Immature natural killer cell (primary cell): Measurements from ENCODE around the gene ABCA4. TPM values are rescaled to one million over a fixed set of nuclear protein-coding genes. Genes with fewer than 3 reads are reported as not detected.
A peak's percentile ranks its signal among the peaks of the same experiment; 100 is the strongest.
"Not testable (repeated sequence)": the region's sequence is repeated elsewhere in the genome, so short reads cannot be mapped to it uniquely, and the experiment has no call there.

ENCODE experiments used
- DNase-seq, 3 donors: peaks; one replicate each; pipeline ENCODE4 v3.0.0; 2022; ENCODE audit warnings: mixed read lengths in 1 of 3
- H3K27ac Mint-ChIP-seq, 6 donors: one replicate each; pipeline ENCODE4 v1.8.0; 2020; ENCODE audit warnings: mixed read lengths in 6 of 6, mild to moderate bottlenecking in 5 of 6, inconsistent platforms in 4 of 6, moderate library complexity in 3 of 6
- H3K27me3 Mint-ChIP-seq, 3 donors: one replicate each; pipeline ENCODE4 v1.8.0; 2020 to 2021; ENCODE audit warnings: low read depth in 3 of 3, mild to moderate bottlenecking in 3 of 3, mixed read lengths in 3 of 3, moderate library complexity in 3 of 3, inconsistent platforms in 1 of 3
- H3K36me3 Mint-ChIP-seq, 3 donors: one replicate each; pipeline ENCODE4 v1.8.0; 2020; ENCODE audit warnings: mixed read lengths in 3 of 3, inconsistent platforms in 2 of 3, mild to moderate bottlenecking in 2 of 3
- H3K4me1 Mint-ChIP-seq, 2 donors: one replicate each; pipeline ENCODE4 v1.8.0; 2020; ENCODE audit warnings: inconsistent platforms in 2 of 2, mild to moderate bottlenecking in 2 of 2, mixed read lengths in 2 of 2, moderate library complexity in 1 of 2
- H3K4me3 Mint-ChIP-seq, 5 donors: one replicate each; pipeline ENCODE4 v1.8.0; 2020; ENCODE audit warnings: mild to moderate bottlenecking in 5 of 5, mixed read lengths in 5 of 5, inconsistent platforms in 3 of 5, moderate library complexity in 3 of 5
- H3K9me3 Mint-ChIP-seq, 6 donors: one replicate each; pipeline ENCODE4 v1.8.0; 2020; ENCODE audit warnings: mild to moderate bottlenecking in 6 of 6, mixed read lengths in 6 of 6, inconsistent platforms in 4 of 6, moderate library complexity in 3 of 6
- polyA plus RNA-seq, 3 donors: library from polyadenylated mRNA; unstranded; fragments of 300-500 nt; fragmentation: Illumina TruSeq; gene quantifications; one replicate each; pipeline ENCODE4 v1.2.3, GENCODE V29; 2021

ABCA4 gene
- polyA plus RNA-seq, 3 donors from 2014 or later = 0.08 TPM; not detected in 2

GRCh38 chr1:93992954-93993353 lies 128.0 kb downstream of the ABCA4 start:
- Mint-ChIP-seq H3K27ac (peak overlapping the region in 3 of 6 donors; percentile 6 to 24 (median 6)), H3K4me3 (no peak overlapping the region)

GRCh38 chr1:93992190-93992589 lies 128.8 kb downstream of the ABCA4 start:
- Mint-ChIP-seq H3K36me3 (peaks cover 0 to 5% (median 0%) of the 10 kb centered on the region in 3 donors), H3K4me3 (no peak overlapping the region), H3K27ac (peak overlapping the region in 3 of 6 donors; percentile 24 to 51 (median 43)), H3K4me1 (peaks cover 49 to 67% of the 10 kb centered on the region in 2 donors), H3K27me3 (peaks cover 1 to 3% (median 2%) of the 10 kb centered on the region in 3 donors), H3K9me3 (no peaks in the 10 kb centered on the region)
- no peak for DNase-seq

More at GRCh38 chr1:93992954-93993353, 128.0 kb downstream of the ABCA4 start:
- DNase-seq = no peak
- H3K36me3 Mint-ChIP-seq = no peaks in the 10 kb centered on the region
- H3K27me3 Mint-ChIP-seq = peaks cover 1 to 3% (median 2%) of the 10 kb centered on the region in 3 donors
- H3K9me3 Mint-ChIP-seq = no peaks in the 10 kb centered on the region
- H3K4me1 Mint-ChIP-seq = peaks cover 49 to 59% of the 10 kb centered on the region in 2 donors

- H3K4me3 Mint-ChIP-seq = peak overlapping the region; percentile 7 to 50 (median 26)
- no peak for DNase-seq
- H3K4me1 Mint-ChIP-seq = peaks cover 49 to 68% of the 10 kb centered on the region in 2 donors
- no peaks in the 10 kb centered on the region for H3K9me3 Mint-ChIP-seq
- H3K36me3 Mint-ChIP-seq = peaks cover 0 to 5% (median 0%) of the 10 kb centered on the region in 3 donors
- peaks cover 0 to 3% (median 1%) of the 10 kb centered on the region in 3 donors for H3K27me3 Mint-ChIP-seq
- H3K27ac Mint-ChIP-seq = peak overlapping the region; percentile 77 to 92 (median 80)
Observed at GRCh38 chr1:93991271-93991670, 129.7 kb downstream of the ABCA4 start.

- not testable (repeated sequence) for H3K27me3 Mint-ChIP-seq, H3K36me3 Mint-ChIP-seq, H3K9me3 Mint-ChIP-seq
- DNase-seq = peak; percentile 26 to 37 (median 30)
- peak overlapping the region; percentile 77 to 92 (median 84) for H3K27ac Mint-ChIP-seq
- peaks cover 44 to 60% of the 10 kb centered on the region in 2 donors for H3K4me1 Mint-ChIP-seq
- H3K4me3 Mint-ChIP-seq = peak overlapping the region; percentile 34 to 74 (median 41)
Observed at GRCh38 chr1:93990477-93990876, 130.5 kb downstream of the ABCA4 start.

GRCh38 chr1:93990010-93990409 lies 130.9 kb downstream of the ABCA4 start:
- peak overlapping the region in 5 of 6 donors; percentile 77 to 92 (median 87) for H3K27ac Mint-ChIP-seq

GRCh38 chr1:93989601-93990000 lies 131.3 kb downstream of the ABCA4 start:
- Mint-ChIP-seq H3K27me3 (peaks cover 0 to 3% (median 1%) of the 10 kb centered on the region in 3 donors), H3K9me3 (no peaks in the 10 kb centered on the region), H3K4me3 (peak overlapping the region; percentile 36 to 74 (median 48)), H3K27ac (peak overlapping the region in 4 of 6 donors; percentile 77 to 92 (median 87)), H3K4me1 (peaks cover 43 to 51% of the 10 kb centered on the region in 2 donors), H3K36me3 (peaks cover 0 to 5% (median 0%) of the 10 kb centered on the region in 3 donors)
- no peak for DNase-seq

More at GRCh38 chr1:93990010-93990409, 130.9 kb downstream of the ABCA4 start:
- H3K27me3 Mint-ChIP-seq = peaks cover 0 to 3% (median 1%) of the 10 kb centered on the region in 3 donors
- DNase-seq = peak in 1 of 3 donors; percentile 5
- H3K4me1 Mint-ChIP-seq = peaks cover 43 to 55% of the 10 kb centered on the region in 2 donors
- peak overlapping the region; percentile 34 to 74 (median 41) for H3K4me3 Mint-ChIP-seq
- H3K9me3 Mint-ChIP-seq = no peaks in the 10 kb centered on the region
- peaks cover 0 to 5% (median 0%) of the 10 kb centered on the region in 3 donors for H3K36me3 Mint-ChIP-seq

- peaks cover 43 to 51% of the 10 kb centered on the region in 2 donors for H3K4me1 Mint-ChIP-seq
- H3K27me3 Mint-ChIP-seq = peaks cover 0 to 3% (median 3%) of the 10 kb centered on the region in 3 donors
- DNase-seq = no peak
Observed at GRCh38 chr1:93988634-93989350, 132.2 kb downstream of the ABCA4 start.

GRCh38 chr1:93981274-93981667 lies 139.7 kb downstream of the ABCA4 start:
- H3K36me3 Mint-ChIP-seq = peaks cover 0 to 4% (median 0%) of the 10 kb centered on the region in 3 donors
- peaks cover 0 to 6% (median 1%) of the 10 kb centered on the region in 3 donors for H3K27me3 Mint-ChIP-seq
- no peaks in the 10 kb centered on the region for H3K4me1 Mint-ChIP-seq

More at GRCh38 chr1:93988634-93989350, 132.2 kb downstream of the ABCA4 start:
- H3K4me3 Mint-ChIP-seq = peak overlapping the region in 1 of 5 donors; percentile 48
- H3K9me3 Mint-ChIP-seq = no peaks in the 10 kb centered on the region
- peak overlapping the region in 3 of 6 donors; percentile 17 to 87 (median 65) for H3K27ac Mint-ChIP-seq
- H3K36me3 Mint-ChIP-seq = peaks cover 0 to 5% (median 0%) of the 10 kb centered on the region in 3 donors

GRCh38 chr1:93980320-93981273 lies 140.4 kb downstream of the ABCA4 start:
- DNase-seq = no peak
- H3K4me1 Mint-ChIP-seq = no peaks in the 10 kb centered on the region
- H3K4me3 Mint-ChIP-seq = no peak overlapping the region
- H3K9me3 Mint-ChIP-seq = no peaks in the 10 kb centered on the region
- H3K36me3 Mint-ChIP-seq = peaks cover 0 to 4% (median 0%) of the 10 kb centered on the region in 3 donors
- no peak overlapping the region for H3K27ac Mint-ChIP-seq
- H3K27me3 Mint-ChIP-seq = peaks cover 0 to 6% (median 1%) of the 10 kb centered on the region in 3 donors

More at GRCh38 chr1:93981274-93981667, 139.7 kb downstream of the ABCA4 start:
- no peak for DNase-seq
- Mint-ChIP-seq H3K4me3 (no peak overlapping the region), H3K9me3 (no peaks in the 10 kb centered on the region), H3K27ac (no peak overlapping the region)

- no peak overlapping the region for H3K4me3 Mint-ChIP-seq
- H3K27ac Mint-ChIP-seq = no peak overlapping the region
- H3K27me3 Mint-ChIP-seq = peaks cover 0 to 6% (median 1%) of the 10 kb centered on the region in 3 donors
- no peak for DNase-seq
- peaks cover 0 to 4% (median 0%) of the 10 kb centered on the region in 3 donors for H3K36me3 Mint-ChIP-seq
- no peaks in the 10 kb centered on the region for H3K4me1 Mint-ChIP-seq
- H3K9me3 Mint-ChIP-seq = no peaks in the 10 kb centered on the region
Observed at GRCh38 chr1:93979718-93980319, 141.1 kb downstream of the ABCA4 start.

GRCh38 chr1:93979040-93979717 lies 141.8 kb downstream of the ABCA4 start:
- DNase-seq = no peak
- H3K9me3 Mint-ChIP-seq = no peaks in the 10 kb centered on the region
- no peak overlapping the region for H3K4me3 Mint-ChIP-seq
- H3K27ac Mint-ChIP-seq = no peak overlapping the region
- peaks cover 0 to 3% (median 1%) of the 10 kb centered on the region in 3 donors for H3K27me3 Mint-ChIP-seq
- peaks cover 0 to 4% (median 0%) of the 10 kb centered on the region in 3 donors for H3K36me3 Mint-ChIP-seq
- H3K4me1 Mint-ChIP-seq = no peaks in the 10 kb centered on the region

- peaks cover 0 to 4% (median 0%) of the 10 kb centered on the region in 3 donors for H3K36me3 Mint-ChIP-seq
- no peaks in the 10 kb centered on the region for H3K9me3 Mint-ChIP-seq
- no peak overlapping the region for H3K4me3 Mint-ChIP-seq
- peaks cover 0 to 3% (median 1%) of the 10 kb centered on the region in 3 donors for H3K27me3 Mint-ChIP-seq
- no peaks in the 10 kb centered on the region for H3K4me1 Mint-ChIP-seq
- no peak overlapping the region for H3K27ac Mint-ChIP-seq
- no peak for DNase-seq
Observed at GRCh38 chr1:93977598-93977945, 143.4 kb downstream of the ABCA4 start.
